Natural killer cell treated with Interleukin-12 subunit alpha and Interleukin-12 subunit beta and Interleukin-15 and Interleukin-18, amount 100 ng/mL, for 72 hours (primary cell): ENCODE measurements around the gene SPACA4. TPM values are rescaled to one million over a fixed set of nuclear protein-coding genes. Genes with fewer than 3 reads are reported as not detected.

Experiments used
- ATAC-seq, 2 donors: fragments of 150-1000 bp; cut with Tn5 transposase in 1 of 2; sonication (Bioruptor Pico), chemical (Tn5 transposase) in 1 of 2; 2 replicates each; pipeline ENCODE4 v1.10.0; 2021
- DNase-seq: peaks from one replicate; pipeline ENCODE4 v3.0.0; 2022; ENCODE audit warnings: low spot score
- H3K27ac Mint-ChIP-seq, 2 donors: 1 replicate in 1 of 2; 2 replicates in 1 of 2; pipeline ENCODE4 v1.8.0; 2022; ENCODE audit warnings: mixed read lengths in 2 of 2, mild to moderate bottlenecking in 1 of 2, moderate library complexity in 1 of 2
- H3K27me3 Mint-ChIP-seq, 2 donors: 1 replicate in 1 of 2; 2 replicates in 1 of 2; pipeline ENCODE4 v1.8.0; 2022; ENCODE audit warnings: mixed read lengths in 2 of 2
- H3K36me3 Mint-ChIP-seq: one replicate; pipeline ENCODE4 v1.8.0; 2022; ENCODE audit warnings: mixed read lengths
- H3K4me1 Mint-ChIP-seq, 2 donors: 1 replicate in 1 of 2; 2 replicates in 1 of 2; pipeline ENCODE4 v1.8.0; 2022; ENCODE audit warnings: low read depth in 2 of 2, mixed read lengths in 2 of 2, mild to moderate bottlenecking in 1 of 2
- H3K4me3 Mint-ChIP-seq: one replicate; pipeline ENCODE4 v1.8.0; 2022; ENCODE audit warnings: mixed read lengths
- H3K9me3 Mint-ChIP-seq: 2 replicates; pipeline ENCODE4 v1.8.0; 2022; ENCODE audit warnings: mixed read lengths
- total RNA-seq, 2 donors: library from RNA; stranded (reverse); gene quantifications; one replicate each; pipeline ENCODE4 v1.2.3, GENCODE V29; 2022

The SPACA4 gene
- total RNA-seq, 2 donors from 2014 or later, result not detected

- peaks cover 5% of the 10 kb centered on the region for H3K9me3 Mint-ChIP-seq
- DNase-seq (peak; percentile 87), ATAC-seq (peak; percentile 57 to 64)
- no peaks in the 10 kb centered on the region for H3K27me3 Mint-ChIP-seq
- H3K27ac Mint-ChIP-seq, result peak overlapping the region; percentile 94 to 99
- H3K4me1 Mint-ChIP-seq, result peaks cover 35 to 38% of the 10 kb centered on the region in 2 donors
- no peaks in the 10 kb centered on the region for H3K36me3 Mint-ChIP-seq
- H3K4me3 Mint-ChIP-seq, result peak overlapping the region; percentile 81
Measured at GRCh38 chr19:48637948-48638830, 31.6 kb downstream of the SPACA4 start.

GRCh38 chr19:48638831-48639381 is 32.4 kb downstream of the SPACA4 start:
- ATAC-seq (no peak), DNase-seq (no peak)
- Mint-ChIP-seq H3K4me3 (peak overlapping the region; percentile 81), H3K27me3 (no peaks in the 10 kb centered on the region), H3K9me3 (peaks cover 5% of the 10 kb centered on the region), H3K36me3 (no peaks in the 10 kb centered on the region), H3K27ac (peak overlapping the region; percentile 94 to 99), H3K4me1 (peaks cover 35 to 36% of the 10 kb centered on the region in 2 donors)

- peaks cover 27 to 30% of the 10 kb centered on the region in 2 donors for H3K4me1 Mint-ChIP-seq
- DNase-seq (no peak), ATAC-seq (no peak)
Measured at GRCh38 chr19:48639483-48640375, 33.2 kb downstream of the SPACA4 start.

GRCh38 chr19:48641850-48642249 is 35.3 kb downstream of the SPACA4 start:
- H3K9me3 Mint-ChIP-seq, result peaks cover 5% of the 10 kb centered on the region
- ATAC-seq (no peak), DNase-seq (no peak)
- H3K4me3 Mint-ChIP-seq, result no peak overlapping the region
- peaks cover 35 to 37% of the 10 kb centered on the region in 2 donors for H3K4me1 Mint-ChIP-seq
- no peaks in the 10 kb centered on the region for H3K36me3 Mint-ChIP-seq
- H3K27ac Mint-ChIP-seq, result no peak overlapping the region
- no peaks in the 10 kb centered on the region for H3K27me3 Mint-ChIP-seq

More at GRCh38 chr19:48639483-48640375, 33.2 kb downstream of the SPACA4 start:
- Mint-ChIP-seq H3K27ac (peak overlapping the region; percentile 94 to 99), H3K36me3 (no peaks in the 10 kb centered on the region), H3K9me3 (peaks cover 5% of the 10 kb centered on the region), H3K27me3 (no peaks in the 10 kb centered on the region), H3K4me3 (peak overlapping the region; percentile 6)

GRCh38 chr19:48642862-48643261 is 36.3 kb downstream of the SPACA4 start:
- no peak overlapping the region for H3K27ac Mint-ChIP-seq
- no peaks in the 10 kb centered on the region for H3K36me3 Mint-ChIP-seq
- ATAC-seq (no peak), DNase-seq (no peak)
- peaks cover 5% of the 10 kb centered on the region for H3K9me3 Mint-ChIP-seq
- H3K4me1 Mint-ChIP-seq, result peaks cover 35 to 38% of the 10 kb centered on the region in 2 donors
- no peaks in the 10 kb centered on the region for H3K27me3 Mint-ChIP-seq
- H3K4me3 Mint-ChIP-seq, result no peak overlapping the region

GRCh38 chr19:48644355-48644754 is 37.8 kb downstream of the SPACA4 start:
- Mint-ChIP-seq H3K36me3 (no peaks in the 10 kb centered on the region), H3K9me3 (no peaks in the 10 kb centered on the region), H3K27me3 (no peaks in the 10 kb centered on the region), H3K4me1 (peaks cover 25 to 33% of the 10 kb centered on the region in 2 donors), H3K27ac (peak overlapping the region in 1 of 2 donors; percentile 89), H3K4me3 (no peak overlapping the region)
- ATAC-seq (no peak), DNase-seq (no peak)

GRCh38 chr19:48644839-48645619 is 38.5 kb downstream of the SPACA4 start:
- Mint-ChIP-seq H3K9me3 (no peaks in the 10 kb centered on the region), H3K4me3 (peak overlapping the region; percentile 97), H3K36me3 (no peaks in the 10 kb centered on the region), H3K27ac (peak overlapping the region; percentile 76 to 89), H3K4me1 (peaks cover 29 to 33% of the 10 kb centered on the region in 2 donors), H3K27me3 (no peaks in the 10 kb centered on the region)
- DNase-seq, result peak; percentile 83
- ATAC-seq, result peak; percentile 78 to 85

- Mint-ChIP-seq H3K4me1 (peaks cover 29 to 33% of the 10 kb centered on the region in 2 donors), H3K36me3 (no peaks in the 10 kb centered on the region), H3K27me3 (no peaks in the 10 kb centered on the region), H3K27ac (peak overlapping the region; percentile 76 to 89), H3K9me3 (no peaks in the 10 kb centered on the region), H3K4me3 (peak overlapping the region; percentile 97)
- ATAC-seq, result no peak
- no peak for DNase-seq
Measured at GRCh38 chr19:48645620-48646000, 39.1 kb downstream of the SPACA4 start.

- no peaks in the 10 kb centered on the region for H3K9me3 Mint-ChIP-seq
- no peaks in the 10 kb centered on the region for H3K36me3 Mint-ChIP-seq
- DNase-seq (peak; percentile 93), ATAC-seq (peak; percentile 94 to 96)
- no peaks in the 10 kb centered on the region for H3K27me3 Mint-ChIP-seq
- H3K27ac Mint-ChIP-seq, result peak within 1 kb of the TSS; percentile 76 to 89
- H3K4me1 Mint-ChIP-seq, result peaks cover 29 to 33% of the 10 kb centered on the region in 2 donors
- peak within 1 kb of the TSS; percentile 97 for H3K4me3 Mint-ChIP-seq
Measured at GRCh38 chr19:48646001-48646721, 39.6 kb downstream of the SPACA4 start, which contains the start of gene CA11. TSS of gene CA11 (minus strand) at chr19:48646187. CDS start at chr19:48645632, 555 bp downstream.

- Mint-ChIP-seq H3K4me1 (peaks cover 29 to 33% of the 10 kb centered on the region in 2 donors), H3K27me3 (no peaks in the 10 kb centered on the region), H3K4me3 (peak overlapping the region; percentile 97), H3K27ac (peak overlapping the region; percentile 5 to 76), H3K9me3 (no peaks in the 10 kb centered on the region), H3K36me3 (no peaks in the 10 kb centered on the region)
- DNase-seq, result no peak
- no peak for ATAC-seq
Measured at GRCh38 chr19:48646722-48647216, 40.2 kb downstream of the SPACA4 start.

GRCh38 chr19:48648134-48648533 is 41.6 kb downstream of the SPACA4 start:
- H3K9me3 Mint-ChIP-seq, result no peaks in the 10 kb centered on the region
- H3K4me3 Mint-ChIP-seq, result no peak overlapping the region
- no peak overlapping the region for H3K27ac Mint-ChIP-seq
- H3K27me3 Mint-ChIP-seq, result no peaks in the 10 kb centered on the region
- ATAC-seq (no peak), DNase-seq (no peak)
- peaks cover 31 to 38% of the 10 kb centered on the region in 2 donors for H3K4me1 Mint-ChIP-seq
- no peaks in the 10 kb centered on the region for H3K36me3 Mint-ChIP-seq

- Mint-ChIP-seq H3K27me3 (no peaks in the 10 kb centered on the region), H3K4me1 (peaks cover 19 to 26% of the 10 kb centered on the region in 2 donors), H3K9me3 (no peaks in the 10 kb centered on the region), H3K36me3 (no peaks in the 10 kb centered on the region), H3K27ac (no peak overlapping the region), H3K4me3 (no peak overlapping the region)
- ATAC-seq (no peak), DNase-seq (no peak)
Measured at GRCh38 chr19:48650974-48651682, 44.6 kb downstream of the SPACA4 start.
